ENCODE data around the gene OR2T8. TPM values are rescaled to one million over a fixed set of nuclear protein-coding genes. Genes with fewer than 3 reads are reported as not detected.

OR2T8 gene
- total RNA-seq, 1 donor from 2014 or later = not detected

- TF ChIP-seq CTCF (IDR thresholded peaks at IDR 0.05; ENCODE audit: insufficient read depth, low read depth, low read length) (no peak), EZH2 (IDR thresholded peaks at IDR 0.05; ENCODE audit: insufficient read depth, low read length) (no peak)
Observed at GRCh38 chr1:247942624-247943023, 22.6 kb downstream of the OR2T8 start.

GRCh38 chr1:247948558-247948957, 28.5 kb downstream of the OR2T8 start, which contains the start of gene OR2L8:
OR2L8 (plus strand) TSS chr1:247948858; CDS start chr1:247948858, 0 bp downstream.
- Mint-ChIP-seq H3K27ac (ENCODE audit: unreplicated experiment) (no peak within 1 kb of the TSS), H3K4me1 (ENCODE audit: low read depth, unreplicated experiment) (no peaks in the 10 kb centered on the region), H3K36me3 (ENCODE audit: low read depth, unreplicated experiment) (no peaks in the 10 kb centered on the region), H3K4me3 (ENCODE audit: unreplicated experiment) (no peak within 1 kb of the TSS), H3K27me3 (ENCODE audit: low read depth, unreplicated experiment) (no peaks in the 10 kb centered on the region), H3K9me3 (ENCODE audit: unreplicated experiment) (peaks cover 7% of the 10 kb centered on the region)
- TF ChIP-seq EZH2 (IDR thresholded peaks at IDR 0.05; ENCODE audit: insufficient read depth, low read length) (no peak), CTCF (IDR thresholded peaks at IDR 0.05; ENCODE audit: insufficient read depth, low read depth, low read length) (no peak)
- Histone ChIP-seq H3K4me3 (ENCODE audit: insufficient read depth, low read depth, low read length) (no peak within 1 kb of the TSS), H3K9ac (ENCODE audit: low read length) (no peak within 1 kb of the TSS), H3K27me3 (ENCODE audit: insufficient read depth, low read length) (no peaks in the 10 kb centered on the region), H4K20me1 (ENCODE audit: insufficient read depth, low read length) (no peaks in the 10 kb centered on the region), H3K4me2 (ENCODE audit: low read length) (no peak within 1 kb of the TSS), H2AFZ (ENCODE audit: low read depth, low read length) (no peak within 1 kb of the TSS), H3K79me2 (ENCODE audit: insufficient read depth, low read length) (no peaks in the 10 kb centered on the region), H3K36me3 (ENCODE audit: insufficient read depth, low read length) (no peaks in the 10 kb centered on the region), H3K4me1 (ENCODE audit: insufficient read depth, low read length) (no peaks in the 10 kb centered on the region), H3K27ac (ENCODE audit: low read depth, low read length) (no peak within 1 kb of the TSS), H3K9me3 (ENCODE audit: insufficient read depth, low read depth, low read length) (no peaks in the 10 kb centered on the region)
- FAIRE-seq (no peak), DNase-seq (ENCODE audit: low read depth) (no peak)

More at GRCh38 chr1:247942624-247943023, 22.6 kb downstream of the OR2T8 start:
- H2AFZ ChIP-seq (ENCODE audit: low read depth, low read length) = no peak overlapping the region
- H3K4me1 Mint-ChIP-seq (ENCODE audit: low read depth, unreplicated experiment) = no peaks in the 10 kb centered on the region
- H3K36me3 ChIP-seq (ENCODE audit: insufficient read depth, low read length) = no peaks in the 10 kb centered on the region
- H3K27ac Mint-ChIP-seq (ENCODE audit: unreplicated experiment) = no peak overlapping the region
- no peak overlapping the region for H3K4me2 ChIP-seq (ENCODE audit: low read length)
- no peaks in the 10 kb centered on the region for H3K36me3 Mint-ChIP-seq (ENCODE audit: low read depth, unreplicated experiment)
- no peaks in the 10 kb centered on the region for H3K27me3 Mint-ChIP-seq (ENCODE audit: low read depth, unreplicated experiment)
- H3K9me3 Mint-ChIP-seq (ENCODE audit: unreplicated experiment) = peaks cover 3% of the 10 kb centered on the region
- no peak overlapping the region for H3K4me3 ChIP-seq (ENCODE audit: insufficient read depth, low read depth, low read length)
- DNase-seq (ENCODE audit: low read depth) = no peak
- no peaks in the 10 kb centered on the region for H4K20me1 ChIP-seq (ENCODE audit: insufficient read depth, low read length)
- no peak overlapping the region for H3K9ac ChIP-seq (ENCODE audit: low read length)
- H3K9me3 ChIP-seq (ENCODE audit: insufficient read depth, low read depth, low read length) = peaks cover 3% of the 10 kb centered on the region
- H3K79me2 ChIP-seq (ENCODE audit: insufficient read depth, low read length) = no peaks in the 10 kb centered on the region
- H3K27me3 ChIP-seq (ENCODE audit: insufficient read depth, low read length) = no peaks in the 10 kb centered on the region
- no peak overlapping the region for H3K27ac ChIP-seq (ENCODE audit: low read depth, low read length)
- no peak overlapping the region for H3K4me3 Mint-ChIP-seq (ENCODE audit: unreplicated experiment)
- no peak for FAIRE-seq
- no peaks in the 10 kb centered on the region for H3K4me1 ChIP-seq (ENCODE audit: insufficient read depth, low read length)

- H3K36me3 ChIP-seq (ENCODE audit: insufficient read depth, low read length) = no peaks in the 10 kb centered on the region
- H3K9me3 ChIP-seq (ENCODE audit: insufficient read depth, low read depth, low read length) = no peaks in the 10 kb centered on the region
- Mint-ChIP-seq H3K4me3 (ENCODE audit: unreplicated experiment) (no peak overlapping the region), H3K4me1 (ENCODE audit: low read depth, unreplicated experiment) (no peaks in the 10 kb centered on the region), H3K9me3 (ENCODE audit: unreplicated experiment) (peaks cover 7% of the 10 kb centered on the region), H3K27me3 (ENCODE audit: low read depth, unreplicated experiment) (no peaks in the 10 kb centered on the region), H3K27ac (ENCODE audit: unreplicated experiment) (no peak overlapping the region), H3K36me3 (ENCODE audit: low read depth, unreplicated experiment) (no peaks in the 10 kb centered on the region)
- no peak overlapping the region for H3K4me3 ChIP-seq (ENCODE audit: insufficient read depth, low read depth, low read length)
- H2AFZ ChIP-seq (ENCODE audit: low read depth, low read length) = no peak overlapping the region
- H4K20me1 ChIP-seq (ENCODE audit: insufficient read depth, low read length) = no peaks in the 10 kb centered on the region
- FAIRE-seq (no peak), DNase-seq (ENCODE audit: low read depth) (no peak)
- no peak overlapping the region for H3K27ac ChIP-seq (ENCODE audit: low read depth, low read length)
- H3K4me1 ChIP-seq (ENCODE audit: insufficient read depth, low read length) = no peaks in the 10 kb centered on the region
- no peak overlapping the region for H3K4me2 ChIP-seq (ENCODE audit: low read length)
- no peak for TF ChIP-seq EZH2 (IDR thresholded peaks at IDR 0.05; ENCODE audit: insufficient read depth, low read length)
- TF ChIP-seq CTCF (IDR thresholded peaks at IDR 0.05; ENCODE audit: insufficient read depth, low read depth, low read length) = no peak
- H3K27me3 ChIP-seq (ENCODE audit: insufficient read depth, low read length) = no peaks in the 10 kb centered on the region
- no peak overlapping the region for H3K9ac ChIP-seq (ENCODE audit: low read length)
- no peaks in the 10 kb centered on the region for H3K79me2 ChIP-seq (ENCODE audit: insufficient read depth, low read length)
Observed at GRCh38 chr1:247953408-247953807, 33.4 kb downstream of the OR2T8 start.
